ENCODE data around the gene ZNF175.

DNA sequence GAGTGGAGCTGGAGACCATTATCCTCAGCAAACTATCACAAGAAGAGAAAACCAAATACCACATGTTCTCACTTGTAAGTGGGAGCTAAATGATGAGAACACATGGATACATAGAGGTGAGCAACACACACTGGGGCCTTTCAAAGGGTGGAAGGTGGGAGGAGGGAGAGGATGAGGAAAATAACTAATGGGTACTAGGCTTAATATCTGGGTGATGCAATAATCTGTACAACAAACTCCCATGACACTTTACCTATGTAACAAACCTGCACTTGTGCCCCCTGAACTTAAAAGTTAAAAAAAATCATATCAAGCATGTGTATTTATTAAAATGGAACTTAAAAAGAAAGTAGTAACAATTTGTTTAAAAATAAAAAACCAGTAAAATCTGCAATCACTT is 70.6 kb downstream of the ZNF175 start:
- TF ChIP-seq, protein P1, sequence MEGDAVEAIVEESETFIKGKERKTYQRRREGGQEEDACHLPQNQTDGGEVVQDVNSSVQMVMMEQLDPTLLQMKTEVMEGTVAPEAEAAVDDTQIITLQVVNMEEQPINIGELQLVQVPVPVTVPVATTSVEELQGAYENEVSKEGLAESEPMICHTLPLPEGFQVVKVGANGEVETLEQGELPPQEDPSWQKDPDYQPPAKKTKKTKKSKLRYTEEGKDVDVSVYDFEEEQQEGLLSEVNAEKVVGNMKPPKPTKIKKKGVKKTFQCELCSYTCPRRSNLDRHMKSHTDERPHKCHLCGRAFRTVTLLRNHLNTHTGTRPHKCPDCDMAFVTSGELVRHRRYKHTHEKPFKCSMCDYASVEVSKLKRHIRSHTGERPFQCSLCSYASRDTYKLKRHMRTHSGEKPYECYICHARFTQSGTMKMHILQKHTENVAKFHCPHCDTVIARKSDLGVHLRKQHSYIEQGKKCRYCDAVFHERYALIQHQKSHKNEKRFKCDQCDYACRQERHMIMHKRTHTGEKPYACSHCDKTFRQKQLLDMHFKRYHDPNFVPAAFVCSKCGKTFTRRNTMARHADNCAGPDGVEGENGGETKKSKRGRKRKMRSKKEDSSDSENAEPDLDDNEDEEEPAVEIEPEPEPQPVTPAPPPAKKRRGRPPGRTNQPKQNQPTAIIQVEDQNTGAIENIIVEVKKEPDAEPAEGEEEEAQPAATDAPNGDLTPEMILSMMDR (IDR thresholded peaks at IDR 0.05): no peak
- TF ChIP-seq POLR2A (IDR thresholded peaks at IDR 0.05) (no peak), POLR2AphosphoS5 (IDR thresholded peaks at IDR 0.05) (no peak), EP300 (IDR thresholded peaks at IDR 0.05) (no peak)
